ENCODE results near the gene MEGF11. TPM values are rescaled to one million over a fixed set of nuclear protein-coding genes. Genes with fewer than 3 reads are reported as not detected.

The MEGF11 gene
- polyA plus RNA-seq, 2 of the 4 experiments (the other 2 are of a cell fraction) = 0.25 to 0.31 TPM

DNA sequence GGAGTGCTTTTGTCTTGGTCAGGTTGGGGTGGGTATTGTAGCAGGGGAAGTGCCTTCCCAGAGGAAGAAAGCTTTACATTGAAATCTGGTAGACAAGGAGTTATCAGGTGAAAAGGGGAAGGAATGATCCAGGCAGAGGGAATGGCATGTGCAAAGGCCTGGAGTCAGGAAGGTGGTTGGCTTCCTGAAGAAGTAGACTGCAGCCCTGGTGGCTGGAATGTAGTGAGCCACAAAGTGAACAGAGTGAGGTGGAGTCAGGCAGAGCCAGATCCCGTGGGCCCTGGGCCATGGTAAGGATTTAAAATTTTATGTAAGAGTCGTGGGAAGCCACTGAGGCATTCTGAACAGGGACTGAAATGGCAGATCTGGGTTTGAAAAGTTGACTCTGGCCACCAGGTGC is 326.0 kb downstream of the MEGF11 start:
- TF ChIP-seq HMGXB4 (CRISPR knock-in tag; IDR thresholded peaks at IDR 0.05; ENCODE audit: borderline replicate concordance) (no peak), EP300 (IDR thresholded peaks at IDR 0.05) (no peak), CBX8 (IDR thresholded peaks at IDR 0.05) (no peak), TP53 (CRISPR knock-in tag; IDR thresholded peaks at IDR 0.05) (no peak), ZSCAN20 (CRISPR knock-in tag; IDR thresholded peaks at IDR 0.05) (no peak), MYC (IDR thresholded peaks at IDR 0.05; ENCODE audit: borderline replicate concordance, low read length) (no peak), EHF (CRISPR knock-in tag; IDR thresholded peaks at IDR 0.05) (no peak), ATOH8 (CRISPR knock-in tag; IDR thresholded peaks at IDR 0.05; ENCODE audit: low read depth) (no peak), RAD21 (conservative IDR thresholded peaks at IDR 0.05 in 1 of 2, IDR thresholded peaks at IDR 0.05 in 1 of 2) (no peak), MAZ (IDR thresholded peaks at IDR 0.05; ENCODE audit: borderline replicate concordance, low read depth, low read length) (no peak), RCOR1 (IDR thresholded peaks at IDR 0.05; ENCODE audit: low read depth, low read length) (no peak), ZC3H11A (IDR thresholded peaks at IDR 0.05) (no peak), ESRRA (IDR thresholded peaks at IDR 0.05; ENCODE audit: borderline replicate concordance, low read length) (no peak)
- TF ChIP-seq, protein P1, sequence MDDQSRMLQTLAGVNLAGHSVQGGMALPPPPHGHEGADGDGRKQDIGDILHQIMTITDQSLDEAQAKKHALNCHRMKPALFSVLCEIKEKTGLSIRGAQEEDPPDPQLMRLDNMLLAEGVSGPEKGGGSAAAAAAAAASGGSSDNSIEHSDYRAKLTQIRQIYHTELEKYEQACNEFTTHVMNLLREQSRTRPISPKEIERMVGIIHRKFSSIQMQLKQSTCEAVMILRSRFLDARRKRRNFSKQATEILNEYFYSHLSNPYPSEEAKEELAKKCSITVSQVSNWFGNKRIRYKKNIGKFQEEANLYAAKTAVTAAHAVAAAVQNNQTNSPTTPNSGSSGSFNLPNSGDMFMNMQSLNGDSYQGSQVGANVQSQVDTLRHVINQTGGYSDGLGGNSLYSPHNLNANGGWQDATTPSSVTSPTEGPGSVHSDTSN (IDR thresholded peaks at IDR 0.05) = no peak
- no peak overlapping the region for H3K27ac ChIP-seq
- peak in 1 of 2 experiments; percentile 82; a peak in 3 of 6 replicates for ATAC-seq
- H3K4me2 ChIP-seq = no peak overlapping the region
- WGBS (ENCODE audit: missing lambda C conversion rate) = 19% methylated on average over 2 of the region's 2 CpGs
- no peaks in the 10 kb centered on the region for H3K9me3 ChIP-seq
- H3K4me3 ChIP-seq = no peak overlapping the region
- ChIA-PET POLR2A (no interaction called here), CTCF (interaction anchor here (1.0 to 1.3 kb wide), 3 partner anchors 11 to 44 kb away, joined by 3 to 4 read pairs (median 3); no protein-coding TSS in a partner anchor)
- no peak for FAIRE-seq
- H3K4me1 ChIP-seq = no peaks in the 10 kb centered on the region
- DNase-seq (ENCODE audit: low read depth in 1 of 2, low spot score in 1 of 2) = peak; percentile 35 to 36

DNA sequence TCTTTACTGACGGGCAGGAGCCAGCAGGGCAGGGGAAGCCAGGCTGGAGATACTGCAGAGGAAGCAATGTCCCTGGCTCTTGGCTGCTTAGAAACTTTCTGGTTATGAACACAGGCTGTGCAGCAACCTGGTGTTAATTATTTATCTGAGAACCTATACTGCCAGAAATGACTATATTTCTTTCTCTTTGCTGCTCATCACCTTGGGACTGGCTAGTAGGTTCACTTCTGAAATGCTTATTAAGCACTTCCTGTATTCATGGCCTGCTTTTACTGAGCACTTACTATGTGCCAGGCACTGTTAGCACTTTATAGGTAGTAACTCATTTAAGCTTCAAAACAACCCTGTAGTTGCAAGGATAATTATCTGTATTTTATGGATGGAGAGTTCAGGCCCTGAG is 326.7 kb downstream of the MEGF11 start:
- no peak overlapping the region for H3K27ac ChIP-seq
- WGBS (ENCODE audit: missing lambda C conversion rate) = 81% methylated on average over 1 of the region's 1 CpG
- no peak overlapping the region for H3K4me2 ChIP-seq
- DNase-seq (ENCODE audit: low read depth in 1 of 2, low spot score in 1 of 2) (no peak), FAIRE-seq (no peak), ATAC-seq (no peak)
- H3K4me3 ChIP-seq = no peak overlapping the region
- ChIA-PET CTCF (interaction anchor here (0.7 to 1.3 kb wide), 4 partner anchors 10 to 44 kb away, joined by 3 to 5 read pairs (median 4); no protein-coding TSS in a partner anchor), POLR2A (no interaction called here)
- H3K4me1 ChIP-seq = no peaks in the 10 kb centered on the region
- TF ChIP-seq MAFK (IDR thresholded peaks at IDR 0.05; ENCODE audit: partially characterized antibody) (peak; percentile 74), EHF (CRISPR knock-in tag; IDR thresholded peaks at IDR 0.05) (no peak)
- H3K9me3 ChIP-seq = no peaks in the 10 kb centered on the region

DNA sequence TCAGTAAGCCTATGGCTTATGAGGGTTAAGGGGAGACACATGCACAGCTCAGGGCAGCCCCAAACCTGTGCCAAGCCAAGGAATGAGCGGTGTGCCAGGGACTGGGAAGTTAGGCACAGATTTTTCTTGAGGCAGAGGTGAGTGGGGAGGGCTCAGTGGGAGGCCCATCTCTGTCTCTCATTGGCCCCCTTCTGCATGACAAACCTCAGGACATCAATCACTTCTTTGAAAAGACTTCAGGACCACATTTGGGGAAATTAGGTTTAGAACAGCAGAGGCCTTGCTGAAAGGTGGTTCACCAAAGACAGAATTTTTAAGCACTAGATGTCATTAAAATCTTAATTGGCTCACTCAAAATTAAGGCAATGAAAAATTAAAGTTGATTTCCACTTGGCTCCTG is 327.1 kb downstream of the MEGF11 start:
- no peak overlapping the region for H3K4me3 ChIP-seq
- ATAC-seq = no peak
- FAIRE-seq = no peak
- ChIA-PET CTCF (interaction anchor here (0.7 to 1.2 kb wide), 2 partner anchors 13 to 45 kb away, joined by 3 to 5 read pairs; no protein-coding TSS in a partner anchor), POLR2A (no interaction called here)
- no peaks in the 10 kb centered on the region for H3K4me1 ChIP-seq
- TF ChIP-seq HDAC2 (IDR thresholded peaks at IDR 0.05) (no peak), RAD21 (conservative IDR thresholded peaks at IDR 0.05 in 1 of 2, IDR thresholded peaks at IDR 0.05 in 1 of 2) (no peak), CHD2 (IDR thresholded peaks at IDR 0.05; ENCODE audit: low read length, partially characterized antibody) (no peak), JUNB (IDR thresholded peaks at IDR 0.05) (no peak)
- TF ChIP-seq, protein P2, sequence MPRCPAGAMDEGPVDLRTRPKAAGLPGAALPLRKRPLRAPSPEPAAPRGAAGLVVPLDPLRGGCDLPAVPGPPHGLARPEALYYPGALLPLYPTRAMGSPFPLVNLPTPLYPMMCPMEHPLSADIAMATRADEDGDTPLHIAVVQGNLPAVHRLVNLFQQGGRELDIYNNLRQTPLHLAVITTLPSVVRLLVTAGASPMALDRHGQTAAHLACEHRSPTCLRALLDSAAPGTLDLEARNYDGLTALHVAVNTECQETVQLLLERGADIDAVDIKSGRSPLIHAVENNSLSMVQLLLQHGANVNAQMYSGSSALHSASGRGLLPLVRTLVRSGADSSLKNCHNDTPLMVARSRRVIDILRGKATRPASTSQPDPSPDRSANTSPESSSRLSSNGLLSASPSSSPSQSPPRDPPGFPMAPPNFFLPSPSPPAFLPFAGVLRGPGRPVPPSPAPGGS (IDR thresholded peaks at IDR 0.05) = no peak
- H3K9me3 ChIP-seq = no peaks in the 10 kb centered on the region
- WGBS (ENCODE audit: missing lambda C conversion rate) = 89% methylated on average over 1 of the region's 1 CpG
- H3K4me2 ChIP-seq = no peak overlapping the region
- H3K27ac ChIP-seq = no peak overlapping the region
- no peak for DNase-seq (ENCODE audit: low read depth in 1 of 2, low spot score in 1 of 2)
